H9 (cell line): Measurements from ENCODE around the gene CDH1. TPM values are rescaled to one million over a fixed set of nuclear protein-coding genes. Genes with fewer than 3 reads are reported as not detected.
"Not testable (repeated sequence)": the region's sequence is repeated elsewhere in the genome, so short reads cannot be mapped to it uniquely, and the experiment has no call there.

Source experiments
- DNase-seq: peaks from one replicate; pipeline ENCODE4 v3.0.0-alpha.2; 2017
- H2AFZ ChIP-seq: one replicate; pipeline ENCODE4 v1.6.1; 2013; ENCODE audit warnings: mild to moderate bottlenecking, low read length, control low read depth, moderate library complexity
- H2AK5ac ChIP-seq: 2 replicates; pipeline ENCODE4 v1.6.1; 2013; ENCODE audit warnings: low read length, control low read depth, mixed read lengths; ENCODE audit not compliant: insufficient read length
- H2BK120ac ChIP-seq: one replicate; pipeline ENCODE4 v1.6.1; 2013; ENCODE audit warnings: low read depth, mild to moderate bottlenecking, low read length, control low read depth, inconsistent platforms; ENCODE audit not compliant: poor library complexity, severe bottlenecking
- H2BK12ac ChIP-seq: 2 replicates; pipeline ENCODE4 v1.6.1; 2013; ENCODE audit warnings: low read length, control low read depth, mixed read lengths, low read depth; ENCODE audit not compliant: insufficient read length
- H2BK15ac ChIP-seq: 2 replicates; pipeline ENCODE4 v1.6.1; 2013; ENCODE audit warnings: low read depth, low read length, control low read depth
- H2BK20ac ChIP-seq: one replicate; pipeline ENCODE4 v1.6.1; 2013; ENCODE audit warnings: low read depth, mild to moderate bottlenecking, low read length, control low read depth, inconsistent platforms; ENCODE audit not compliant: poor library complexity, severe bottlenecking
- H2BK5ac ChIP-seq: 2 replicates; pipeline ENCODE4 v1.6.1; 2013; ENCODE audit warnings: low read length, control low read depth, mixed read lengths; ENCODE audit not compliant: insufficient read length
- H3K14ac ChIP-seq: 2 replicates; pipeline ENCODE4 v1.6.1; 2013; ENCODE audit warnings: low read length, control low read depth; ENCODE audit not compliant: insufficient read depth
- H3K18ac ChIP-seq: 2 replicates; pipeline ENCODE4 v1.6.1; 2013; ENCODE audit warnings: low read depth, mild to moderate bottlenecking, mixed read lengths, low read length, control low read depth; ENCODE audit not compliant: insufficient read length
- H3K23ac ChIP-seq: 2 replicates; pipeline ENCODE4 v1.6.1; 2013; ENCODE audit warnings: low read length, control low read depth, mixed read lengths, low read depth; ENCODE audit not compliant: insufficient read length
- H3K23me2 ChIP-seq: 2 replicates; pipeline ENCODE4 v1.6.1; 2013; ENCODE audit warnings: low read depth, mild to moderate bottlenecking, mixed read lengths, low read length, control low read depth; ENCODE audit not compliant: insufficient read length, poor library complexity, severe bottlenecking
- H3K27ac ChIP-seq: 2 replicates; pipeline ENCODE4 v1.5.1; 2013; ENCODE audit warnings: low read length, control low read depth, mixed read lengths, low read depth; ENCODE audit not compliant: insufficient read length
- H3K27me3 ChIP-seq: 2 replicates; pipeline ENCODE4 v1.6.1; 2013; ENCODE audit warnings: low read length, control low read depth, inconsistent platforms; ENCODE audit not compliant: insufficient read depth
- H3K4ac ChIP-seq: 2 replicates; pipeline ENCODE4 v1.6.1; 2013; ENCODE audit warnings: low read depth, mild to moderate bottlenecking, control low read depth, inconsistent platforms, low read length, moderate library complexity
- H3K4me1 ChIP-seq: 2 replicates; pipeline ENCODE4 v1.6.1; 2013; ENCODE audit warnings: low read length, control low read depth, inconsistent platforms; ENCODE audit not compliant: insufficient read depth
- H3K4me2 ChIP-seq: 2 replicates; pipeline ENCODE4 v1.6.1; 2013; ENCODE audit warnings: low read length, control low read depth, mixed read lengths; ENCODE audit not compliant: insufficient read length, insufficient read depth
- H3K56ac ChIP-seq: 2 replicates; pipeline ENCODE4 v1.6.1; 2013; ENCODE audit warnings: low read depth, mild to moderate bottlenecking, mixed read lengths, low read length, control low read depth; ENCODE audit not compliant: insufficient read length
- H3K79me1 ChIP-seq: 2 replicates; pipeline ENCODE4 v1.6.1; 2013; ENCODE audit warnings: low read depth, mild to moderate bottlenecking, moderate library complexity, low read length, control low read depth, inconsistent platforms; ENCODE audit not compliant: insufficient read depth, poor library complexity, severe bottlenecking
- H3K79me2 ChIP-seq: 2 replicates; pipeline ENCODE4 v1.6.1; 2013; ENCODE audit warnings: low read length, control low read depth, inconsistent platforms; ENCODE audit not compliant: insufficient read depth
- H3K9ac ChIP-seq: 2 replicates; pipeline ENCODE4 v1.6.1; 2013; ENCODE audit warnings: low read length, control low read depth, mixed read lengths; ENCODE audit not compliant: insufficient read length; ENCODE audit errors: extremely low read depth
- H3K9me3 ChIP-seq: one replicate; pipeline ENCODE4 v1.6.1; 2013; ENCODE audit warnings: low read depth, low read length, inconsistent platforms; ENCODE audit not compliant: control insufficient read depth
- H3T11ph ChIP-seq: one replicate; pipeline ENCODE4 v1.6.1; 2013; ENCODE audit warnings: mild to moderate bottlenecking, low read length, control low read depth, inconsistent platforms
- H4K20me1 ChIP-seq: one replicate; pipeline ENCODE4 v1.6.1; 2013; ENCODE audit not compliant: control insufficient read depth, insufficient read length, insufficient read depth
- H4K5ac ChIP-seq: 2 replicates; pipeline ENCODE4 v1.6.1; 2013; ENCODE audit warnings: low read depth, mild to moderate bottlenecking, mixed read lengths, low read length, control low read depth; ENCODE audit not compliant: insufficient read length
- H4K8ac ChIP-seq: replicated peaks from 2 replicates; pipeline ENCODE4 v1.6.1; 2013; ENCODE audit warnings: low read length, control low read depth, mixed read lengths, low read depth; ENCODE audit not compliant: insufficient read length
- H4K91ac ChIP-seq: 2 replicates; pipeline ENCODE4 v1.6.1; 2013; ENCODE audit warnings: low read depth, mild to moderate bottlenecking, moderate library complexity, mixed read lengths, low read length, control low read depth; ENCODE audit not compliant: insufficient read length
- H3K27ac Mint-ChIP-seq, 3 experiments: 2 replicates in 2 of 3; 3 replicates in 1 of 3; pipeline ENCODE4 v1.8.0; 2020 to 2021; ENCODE audit warnings: mixed read lengths in 3 of 3, mild to moderate bottlenecking in 1 of 3, moderate library complexity in 1 of 3
- H3K27me3 Mint-ChIP-seq: 2 replicates; pipeline ENCODE4 v1.8.0; 2021; ENCODE audit warnings: low read depth, mild to moderate bottlenecking, moderate library complexity, mixed read lengths
- H3K36me3 Mint-ChIP-seq, 3 experiments: 2 replicates in 2 of 3; 3 replicates in 1 of 3; pipeline ENCODE4 v1.8.0; 2020 to 2021; ENCODE audit warnings: low read depth in 3 of 3, mixed read lengths in 3 of 3; ENCODE audit not compliant: insufficient read depth in 1 of 3
- H3K4me1 Mint-ChIP-seq, 2 experiments: 2 replicates each; pipeline ENCODE4 v1.8.0; 2020; ENCODE audit warnings: mixed read lengths in 2 of 2
- H3K4me3 Mint-ChIP-seq, 2 experiments: 2 replicates in 1 of 2; 3 replicates in 1 of 2; pipeline ENCODE4 v1.8.0; 2020 to 2021; ENCODE audit warnings: mild to moderate bottlenecking in 2 of 2, mixed read lengths in 2 of 2, moderate library complexity in 1 of 2
- H3K9me3 Mint-ChIP-seq, 2 experiments: 2 replicates in 1 of 2; 3 replicates in 1 of 2; pipeline ENCODE4 v1.8.0; 2020; ENCODE audit warnings: mild to moderate bottlenecking in 2 of 2, mixed read lengths in 2 of 2, moderate library complexity in 1 of 2
- WGBS: extraction: QIAGEN DNeasy Blood & Tissue Kit; methylation state at CpG from one replicate; pipeline ENCODE4 v1.1.7; 2013; ENCODE audit warnings: missing lambda C conversion rate, low lambda C conversion rate, mixed read lengths; ENCODE audit not compliant: insufficient read length; ENCODE audit errors: extremely low coverage; 5-methylcytosine and 5-hydroxymethylcytosine counted together
- total RNA-seq: library from RNA; stranded (reverse); gene quantifications from 2 replicates; pipeline ENCODE4 v1.2.1, GENCODE V29; 2021
- TF ChIP-seq, protein P1 (sequence below): fragments of 200-600 bp; sonication (generic); conservative IDR thresholded peaks from 3 replicates; pipeline ENCODE4 v1.8.0; 2021; ENCODE audit warnings: antibody characterized with exemption, mild to moderate bottlenecking

CDH1 gene
- total RNA-seq, 1 experiment from 2014 or later, result 237 TPM

DNA sequence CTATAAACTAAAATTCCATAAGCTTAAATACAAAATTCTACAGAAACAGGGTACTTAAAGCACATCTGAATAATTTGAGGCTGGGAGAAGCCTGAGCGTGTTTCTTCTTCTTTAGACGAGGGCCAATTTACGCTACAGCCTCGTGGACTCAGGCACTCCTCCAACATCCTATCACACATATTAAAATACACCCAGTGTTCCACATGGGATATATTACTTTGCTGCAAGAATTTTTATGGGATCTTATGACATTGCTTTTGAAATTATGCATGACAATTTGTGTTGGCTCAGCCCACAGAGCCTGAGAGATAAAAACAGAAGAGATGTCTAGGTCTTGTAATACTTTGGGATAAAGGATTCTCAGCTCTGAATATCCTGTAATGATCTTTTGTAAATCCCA, 102.7 kb downstream of the CDH1 start:
- no peaks in the 10 kb centered on the region for H3K9me3 Mint-ChIP-seq
- Histone ChIP-seq H3K79me2 (no peaks in the 10 kb centered on the region), H3K23ac (no peak overlapping the region), H3K9me3 (no peaks in the 10 kb centered on the region), H2BK12ac (no peak overlapping the region), H2BK120ac (no peak overlapping the region), H2BK5ac (no peak overlapping the region), H3K9ac (no peak overlapping the region), H3K27ac (no peak overlapping the region), H2AK5ac (no peak overlapping the region), H3K79me1 (no peaks in the 10 kb centered on the region), H2BK15ac (no peak overlapping the region), H4K91ac (no peak overlapping the region), H3K56ac (no peak overlapping the region), H4K8ac (no peak overlapping the region), H3T11ph (no peak overlapping the region), H3K14ac (no peak overlapping the region), H3K4me1 (no peaks in the 10 kb centered on the region), H2AFZ (no peak overlapping the region), H3K18ac (no peak overlapping the region), H2BK20ac (no peak overlapping the region), H3K23me2 (peaks cover 4% of the 10 kb centered on the region), H4K5ac (no peak overlapping the region), H3K4ac (no peak overlapping the region), H3K4me2 (no peak overlapping the region), H3K27me3 (no peaks in the 10 kb centered on the region), H4K20me1 (no peaks in the 10 kb centered on the region)
- WGBS, result no CpG with 5 or more reads among the region's 4 CpGs
- no peak overlapping the region for H3K27ac Mint-ChIP-seq
- no peak for DNase-seq
- TF ChIP-seq, protein P1, sequence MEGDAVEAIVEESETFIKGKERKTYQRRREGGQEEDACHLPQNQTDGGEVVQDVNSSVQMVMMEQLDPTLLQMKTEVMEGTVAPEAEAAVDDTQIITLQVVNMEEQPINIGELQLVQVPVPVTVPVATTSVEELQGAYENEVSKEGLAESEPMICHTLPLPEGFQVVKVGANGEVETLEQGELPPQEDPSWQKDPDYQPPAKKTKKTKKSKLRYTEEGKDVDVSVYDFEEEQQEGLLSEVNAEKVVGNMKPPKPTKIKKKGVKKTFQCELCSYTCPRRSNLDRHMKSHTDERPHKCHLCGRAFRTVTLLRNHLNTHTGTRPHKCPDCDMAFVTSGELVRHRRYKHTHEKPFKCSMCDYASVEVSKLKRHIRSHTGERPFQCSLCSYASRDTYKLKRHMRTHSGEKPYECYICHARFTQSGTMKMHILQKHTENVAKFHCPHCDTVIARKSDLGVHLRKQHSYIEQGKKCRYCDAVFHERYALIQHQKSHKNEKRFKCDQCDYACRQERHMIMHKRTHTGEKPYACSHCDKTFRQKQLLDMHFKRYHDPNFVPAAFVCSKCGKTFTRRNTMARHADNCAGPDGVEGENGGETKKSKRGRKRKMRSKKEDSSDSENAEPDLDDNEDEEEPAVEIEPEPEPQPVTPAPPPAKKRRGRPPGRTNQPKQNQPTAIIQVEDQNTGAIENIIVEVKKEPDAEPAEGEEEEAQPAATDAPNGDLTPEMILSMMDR, result no peak
- peaks cover 4 to 12% (median 11%) of the 10 kb centered on the region in 3 experiments; a peak in 5 of 7 replicates for H3K36me3 Mint-ChIP-seq
- H3K4me1 Mint-ChIP-seq, result peaks cover 6 to 10% of the 10 kb centered on the region in 2 experiments
- H3K27me3 Mint-ChIP-seq, result no peaks in the 10 kb centered on the region
- H3K4me3 Mint-ChIP-seq, result no peak overlapping the region

DNA sequence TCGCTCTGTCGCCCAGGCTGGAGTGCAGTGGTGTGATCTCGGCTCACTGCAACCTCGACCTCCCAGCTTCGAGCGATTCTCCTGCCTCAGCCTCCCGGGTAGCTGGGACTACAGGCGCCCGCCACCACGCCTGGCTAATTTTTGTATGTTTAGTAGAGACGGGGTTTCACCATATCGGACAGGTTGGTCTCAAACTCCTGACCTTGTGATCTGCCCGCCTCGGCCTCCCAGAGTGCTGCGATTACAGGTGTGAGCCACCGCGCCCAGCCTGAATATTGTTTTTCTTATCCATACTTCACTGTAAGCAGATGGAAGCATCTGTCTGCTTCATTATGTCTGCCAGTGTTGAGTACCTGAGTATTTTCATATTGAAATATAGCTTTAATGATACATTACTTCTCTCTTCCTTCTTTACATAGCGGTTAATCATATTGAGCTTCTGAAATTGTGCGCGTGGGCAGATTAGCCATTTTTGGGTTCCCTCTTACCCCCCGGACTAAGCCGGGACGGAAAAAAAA, 105.9 kb downstream of the CDH1 start:
- H4K8ac ChIP-seq, H3K79me1 ChIP-seq, H4K91ac ChIP-seq, H3K4me1 ChIP-seq, H3K9me3 ChIP-seq, H3K23ac ChIP-seq, H3K14ac ChIP-seq, H2AK5ac ChIP-seq, H4K20me1 ChIP-seq, H2BK15ac ChIP-seq, DNase-seq, H3K36me3 Mint-ChIP-seq, H2AFZ ChIP-seq, H3K27ac ChIP-seq, H3K9ac ChIP-seq, H3K18ac ChIP-seq, H3K27me3 Mint-ChIP-seq, H3K4ac ChIP-seq, H3K23me2 ChIP-seq, H3K56ac ChIP-seq, H3K27me3 ChIP-seq, H2BK5ac ChIP-seq, H2BK12ac ChIP-seq, H2BK120ac ChIP-seq, H3K79me2 ChIP-seq, H4K5ac ChIP-seq, H2BK20ac ChIP-seq, H3K9me3 Mint-ChIP-seq, H3T11ph ChIP-seq: not testable (repeated sequence)
- H3K4me2 ChIP-seq, result peak overlapping the region; percentile 61
- Mint-ChIP-seq H3K4me3 (peak overlapping the region; percentile 85 to 90), H3K4me1 (peaks cover 8 to 13% of the 10 kb centered on the region in 2 experiments), H3K27ac (peak overlapping the region in 1 of 3 experiments; percentile 97; a peak in 3 of 7 replicates)
- WGBS, result no CpG with 5 or more reads among the region's 23 CpGs
